GM21737 (cell line): ENCODE results near the gene CABYR.

ENCODE experiments used
- ATAC-seq: cut with Tn5 transposase; IDR thresholded peaks from one replicate; pipeline ENCODE4 v1.9.1; 2021; ENCODE audit warnings: mild to moderate bottlenecking, moderate library complexity; ENCODE audit not compliant: unreplicated experiment

CABYR gene

GRCh38 chr18:24138789-24139616, at the start of gene CABYR:
Gene CABYR (plus strand): TSS chr18:24139062. CDS start chr18:24143115, 4,053 bp downstream.
- ATAC-seq, result peak; percentile 90

GRCh38 chr18:24089076-24089475, 49.8 kb upstream of the CABYR start:
- no peak for ATAC-seq

GRCh38 chr18:24089515-24090337, 49.1 kb upstream of the CABYR start:
- no peak for ATAC-seq

GRCh38 chr18:24090876-24091275, 48.0 kb upstream of the CABYR start:
- ATAC-seq, result no peak

- no peak for ATAC-seq
Measured at GRCh38 chr18:24094561-24094960, 44.3 kb upstream of the CABYR start.

GRCh38 chr18:24095976-24096375, 42.9 kb upstream of the CABYR start:
- ATAC-seq, result no peak

GRCh38 chr18:24103320-24104021, 35.4 kb upstream of the CABYR start:
- ATAC-seq, result no peak

GRCh38 chr18:24104486-24104885, 34.4 kb upstream of the CABYR start:
- ATAC-seq, result no peak

GRCh38 chr18:24108641-24109040, 30.2 kb upstream of the CABYR start:
- ATAC-seq, result no peak

- no peak for ATAC-seq
Measured at GRCh38 chr18:24111936-24112335, 26.9 kb upstream of the CABYR start.

- no peak for ATAC-seq
Measured at GRCh38 chr18:24112464-24112863, 26.4 kb upstream of the CABYR start.

- ATAC-seq, result no peak
Measured at GRCh38 chr18:24112874-24113615, 25.8 kb upstream of the CABYR start.

- ATAC-seq, result no peak
Measured at GRCh38 chr18:24114924-24115549, 23.8 kb upstream of the CABYR start.

- ATAC-seq, result no peak
Measured at GRCh38 chr18:24115628-24116027, 23.2 kb upstream of the CABYR start.

GRCh38 chr18:24118750-24119577, 19.9 kb upstream of the CABYR start:
- ATAC-seq, result no peak

GRCh38 chr18:24120676-24121075, 18.2 kb upstream of the CABYR start:
- no peak for ATAC-seq

GRCh38 chr18:24121625-24122024, 17.2 kb upstream of the CABYR start:
- no peak for ATAC-seq

- no peak for ATAC-seq
Measured at GRCh38 chr18:24126155-24126961, 12.5 kb upstream of the CABYR start.

- ATAC-seq, result no peak
Measured at GRCh38 chr18:24127735-24128134, 11.1 kb upstream of the CABYR start.
